Measurements from ENCODE around the gene PTK6. TPM values are rescaled to one million over a fixed set of nuclear protein-coding genes. Genes with fewer than 3 reads are reported as not detected.

PTK6 gene
- total and polyA plus RNA-seq, 7 donors, result 0.28 to 80.7 (median 59.5) TPM; not detected in 2

- no peaks in the 10 kb centered on the region for H3K4me1 ChIP-seq
- H3K27ac ChIP-seq, result no peak overlapping the region
- 86 to 89% methylated on average over 33 of the region's 33 CpGs for WGBS, 2 donors
- peaks cover 0 to 6% (median 2%) of the 10 kb centered on the region in 4 donors for H3K9me3 ChIP-seq
- intact Hi-C loops (cut with DNase I), result no loop called here
- no peak overlapping the region for H3K4me3 ChIP-seq
- DNase-seq, result no peak
- no peaks in the 10 kb centered on the region for H3K36me3 ChIP-seq
- H3K27me3 ChIP-seq, result peaks cover 0 to 35% (median 12%) of the 10 kb centered on the region in 3 donors
- no peak for TF ChIP-seq POLR2AphosphoS5 (IDR thresholded peaks at IDR 0.05)
- no peak for TF ChIP-seq CTCF (IDR thresholded peaks at IDR 0.05)
- no peak for TF ChIP-seq POLR2A (IDR thresholded peaks at IDR 0.05)
- no peak for TF ChIP-seq EP300 (IDR thresholded peaks at IDR 0.05)
These were observed 29.0 kb downstream of the PTK6 start for GRCh38 chr20:63508072-63508768.

- intact Hi-C loops (cut with DNase I), result no loop called here
- DNase-seq, result no peak
- H3K4me3 ChIP-seq, result no peak overlapping the region
- 91 to 92% methylated on average over 30 of the region's 30 CpGs for WGBS, 2 donors
- peaks cover 0 to 2% (median 0%) of the 10 kb centered on the region in 4 donors for H3K4me1 ChIP-seq
- H3K27ac ChIP-seq, result no peak overlapping the region
- no peaks in the 10 kb centered on the region for H3K36me3 ChIP-seq
- peaks cover 0 to 35% (median 12%) of the 10 kb centered on the region in 3 donors for H3K27me3 ChIP-seq
- peaks cover 0 to 6% (median 2%) of the 10 kb centered on the region in 4 donors for H3K9me3 ChIP-seq
- no peak for TF ChIP-seq CTCF (IDR thresholded peaks at IDR 0.05)
- TF ChIP-seq POLR2AphosphoS5 (IDR thresholded peaks at IDR 0.05), result no peak
- TF ChIP-seq POLR2A (IDR thresholded peaks at IDR 0.05), result no peak
- no peak for TF ChIP-seq EP300 (IDR thresholded peaks at IDR 0.05)
These were observed 30.0 kb downstream of the PTK6 start for GRCh38 chr20:63507083-63507743.

GRCh38 chr20:63505723-63506122 lies 31.5 kb downstream of the PTK6 start:
- WGBS, 2 donors, result 83 to 92% methylated on average over 12 of the region's 12 CpGs
- no peaks in the 10 kb centered on the region for H3K36me3 ChIP-seq
- H3K27me3 ChIP-seq, result peaks cover 0 to 43% (median 13%) of the 10 kb centered on the region in 3 donors
- peaks cover 0 to 7% (median 3%) of the 10 kb centered on the region in 4 donors for H3K4me1 ChIP-seq
- intact Hi-C loops (cut with DNase I), result no loop called here
- DNase-seq, result no peak
- H3K4me3 ChIP-seq, result no peak overlapping the region
- H3K9me3 ChIP-seq, result peaks cover 0 to 6% (median 2%) of the 10 kb centered on the region in 4 donors
- TF ChIP-seq EP300 (IDR thresholded peaks at IDR 0.05), result no peak
- no peak for TF ChIP-seq POLR2A (IDR thresholded peaks at IDR 0.05)
- no peak overlapping the region for H3K27ac ChIP-seq

GRCh38 chr20:63505281-63505680 lies 31.9 kb downstream of the PTK6 start:
- H3K36me3 ChIP-seq, result no peaks in the 10 kb centered on the region
- peaks cover 0 to 6% (median 2%) of the 10 kb centered on the region in 4 donors for H3K9me3 ChIP-seq
- 86 to 89% methylated on average over 8 of the region's 8 CpGs for WGBS, 2 donors
- peaks cover under 1 to 45% (median 17%) of the 10 kb centered on the region in 3 donors for H3K27me3 ChIP-seq
- H3K4me1 ChIP-seq, result peaks cover 0 to 7% (median 3%) of the 10 kb centered on the region in 4 donors
- no peak for DNase-seq
- no peak for TF ChIP-seq POLR2A (IDR thresholded peaks at IDR 0.05)
- H3K4me3 ChIP-seq, result no peak overlapping the region
- intact Hi-C loops (cut with DNase I), result no loop called here
- H3K27ac ChIP-seq, result no peak overlapping the region

- DNase-seq, result no peak
- TF ChIP-seq CTCF (IDR thresholded peaks at IDR 0.05) (no peak), POLR2A (IDR thresholded peaks at IDR 0.05) (no peak), POLR2AphosphoS5 (IDR thresholded peaks at IDR 0.05) (no peak), EP300 (IDR thresholded peaks at IDR 0.05) (no peak)
- intact Hi-C loops (cut with DNase I), result no loop called here
- Histone ChIP-seq H3K27ac (no peak overlapping the region), H3K9me3 (peaks cover 0 to 6% (median 2%) of the 10 kb centered on the region in 4 donors), H3K36me3 (no peaks in the 10 kb centered on the region), H3K27me3 (peaks cover 7 to 45% (median 22%) of the 10 kb centered on the region in 3 donors), H3K4me3 (no peak overlapping the region), H3K4me1 (peaks cover 0 to 10% (median 5%) of the 10 kb centered on the region in 4 donors)
- WGBS, 2 donors, result 86 to 89% methylated on average over 9 of the region's 9 CpGs
These were observed 32.5 kb downstream of the PTK6 start for GRCh38 chr20:63504642-63505041.

Data from sigmoid colon (tissue), 7 donors.